Suprapubic skin (tissue), 4 donors: ENCODE measurements around the gene CASTOR1. TPM values are rescaled to one million over a fixed set of nuclear protein-coding genes. Genes with fewer than 3 reads are reported as not detected.

Source experiments
- DNase-seq, 2 donors: peaks; one replicate each; pipeline ENCODE4 v3.0.0-alpha.2; 2019; ENCODE audit warnings: low spot score in 2 of 2
- H3K27ac ChIP-seq: fragments of 200-600 bp; sonication (generic); one replicate; pipeline ENCODE4 v1.5.1; 2019
- H3K27me3 ChIP-seq: fragments of 200-600 bp; sonication (generic); one replicate; pipeline ENCODE4 v1.5.1; 2019
- H3K36me3 ChIP-seq: fragments of 200-600 bp; sonication (generic); one replicate; pipeline ENCODE4 v1.5.1; 2019
- H3K4me1 ChIP-seq: fragments of 200-600 bp; sonication (generic); one replicate; pipeline ENCODE4 v1.5.1; 2019
- H3K4me3 ChIP-seq: fragments of 200-600 bp; sonication (generic); one replicate; pipeline ENCODE4 v1.5.1; 2019; ENCODE audit warnings: mild to moderate bottlenecking
- H3K9me3 ChIP-seq: fragments of 200-600 bp; sonication (generic); one replicate; pipeline ENCODE4 v1.5.1; 2019
- CTCF ChIP-seq, 2 donors: fragments of 200-600 bp in 1 of 2; fragments of 450-650 bp in 1 of 2; sonication (generic) in 1 of 2; IDR thresholded peaks; one replicate each; pipeline ENCODE4 v1.5.1; 2016 to 2019; ENCODE audit warnings: antibody characterized with exemption in 2 of 2, mild to moderate bottlenecking in 1 of 2, moderate library complexity in 1 of 2
- EP300 ChIP-seq: sonication (generic); formaldehyde crosslinking; IDR thresholded peaks from one replicate; pipeline ENCODE4 v1.6.1; 2017; ENCODE audit warnings: antibody characterized with exemption
- POLR2A ChIP-seq, 2 donors: fragments of 450-650 bp; IDR thresholded peaks; one replicate each; pipeline ENCODE4 v1.6.1; 2017; ENCODE audit warnings: antibody characterized with exemption in 2 of 2, mild to moderate bottlenecking in 2 of 2, moderate library complexity in 2 of 2
- POLR2AphosphoS5 ChIP-seq, 3 donors: sonication (generic); formaldehyde crosslinking; IDR thresholded peaks; one replicate each; pipeline ENCODE4 v1.6.1; 2017; ENCODE audit warnings: antibody characterized with exemption in 3 of 3
- WGBS: methylation state at CpG from one replicate; pipeline ENCODE4 v1.1.5; 2018; 5-methylcytosine and 5-hydroxymethylcytosine counted together
- total RNA-seq, 4 donors: library from RNA; depleted of rRNA; stranded (reverse); fragments of >200 nt; gene quantifications; one replicate each; pipeline ENCODE4 v1.1.0, GENCODE V29; 2016

CASTOR1 gene
- total RNA-seq, 4 donors from 2014 or later: 16.3 to 22.8 (median 20.6) TPM

GRCh38 chr22:30325065-30325720 is 35.9 kb upstream of the CASTOR1 start:
- WGBS: 12% methylated on average over 5 of the region's 5 CpGs
- peaks cover 57% of the 10 kb centered on the region for H3K4me1 ChIP-seq

DNA sequence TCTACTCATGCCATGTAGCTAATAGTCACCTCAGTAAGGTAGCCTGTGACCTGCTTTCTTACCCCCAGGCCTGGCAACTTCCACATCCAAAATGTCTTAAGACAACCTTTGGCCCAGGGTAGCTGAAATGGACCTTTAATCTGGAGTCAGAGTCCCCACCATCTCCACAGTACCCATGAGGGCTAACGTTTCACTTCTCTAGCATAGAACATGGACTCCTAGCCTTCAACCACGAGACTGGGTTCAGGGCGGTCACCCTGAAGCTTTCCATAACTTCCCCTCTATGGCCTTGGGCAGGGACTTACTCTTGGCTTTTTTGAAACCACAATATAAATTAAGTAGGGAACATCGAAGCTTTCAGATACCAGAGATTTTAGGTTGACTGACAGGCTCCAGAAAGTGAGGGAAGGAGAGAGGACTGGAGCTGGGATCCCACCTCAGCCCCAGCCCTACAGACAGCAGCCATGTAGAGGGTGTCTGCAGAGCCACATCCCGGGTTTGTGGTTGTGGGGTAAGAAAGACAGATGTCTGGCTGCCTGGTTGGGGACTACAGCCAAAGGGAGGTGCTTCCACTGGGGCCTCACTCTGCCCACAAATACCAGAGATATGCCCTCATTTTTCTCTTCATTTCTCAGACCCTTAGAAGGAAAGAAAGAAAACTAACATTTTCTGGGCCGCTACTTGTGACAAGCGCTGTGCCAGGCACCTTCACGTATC is 34.9 kb upstream of the CASTOR1 start:
- Histone ChIP-seq H3K27me3 (no peaks in the 10 kb centered on the region), H3K27ac (peak overlapping the region; percentile 86), H3K4me1 (peaks cover 67% of the 10 kb centered on the region), H3K9me3 (no peaks in the 10 kb centered on the region), H3K36me3 (peaks cover 7% of the 10 kb centered on the region), H3K4me3 (peak overlapping the region; percentile 73)
- TF ChIP-seq POLR2A (IDR thresholded peaks at IDR 0.05) (no peak), POLR2AphosphoS5 (IDR thresholded peaks at IDR 0.05) (no peak), EP300 (no peak), CTCF (IDR thresholded peaks at IDR 0.05) (no peak)
- DNase-seq: no peak
- 33% methylated on average over 8 of the region's 8 CpGs for WGBS

More at GRCh38 chr22:30325065-30325720, 35.9 kb upstream of the CASTOR1 start:
- TF ChIP-seq POLR2AphosphoS5 (IDR thresholded peaks at IDR 0.05) (no peak), POLR2A (IDR thresholded peaks at IDR 0.05) (no peak), CTCF (IDR thresholded peaks at IDR 0.05) (no peak), EP300 (no peak)
- no peak for DNase-seq
- Histone ChIP-seq H3K27ac (peak overlapping the region; percentile 86), H3K9me3 (no peaks in the 10 kb centered on the region), H3K4me3 (peak overlapping the region; percentile 73), H3K27me3 (no peaks in the 10 kb centered on the region), H3K36me3 (no peaks in the 10 kb centered on the region)

GRCh38 chr22:30323246-30323645 is 33.9 kb upstream of the CASTOR1 start:
- Histone ChIP-seq H3K27me3 (no peaks in the 10 kb centered on the region), H3K36me3 (peaks cover 7% of the 10 kb centered on the region), H3K9me3 (no peaks in the 10 kb centered on the region), H3K27ac (no peak overlapping the region), H3K4me1 (peaks cover 76% of the 10 kb centered on the region), H3K4me3 (no peak overlapping the region)
- no peak for TF ChIP-seq CTCF (IDR thresholded peaks at IDR 0.05)
- no peak for TF ChIP-seq POLR2A (IDR thresholded peaks at IDR 0.05)
- no peak for TF ChIP-seq EP300
- DNase-seq: no peak
- WGBS: 93% methylated on average over 3 of the region's 3 CpGs

- 80% methylated on average over 2 of the region's 2 CpGs for WGBS
- peaks cover 9% of the 10 kb centered on the region for H3K36me3 ChIP-seq
- H3K27ac ChIP-seq: no peak overlapping the region
- H3K4me3 ChIP-seq: no peak overlapping the region
- H3K9me3 ChIP-seq: no peaks in the 10 kb centered on the region
- H3K4me1 ChIP-seq: peaks cover 85% of the 10 kb centered on the region
- H3K27me3 ChIP-seq: no peaks in the 10 kb centered on the region
- no peak for DNase-seq
- TF ChIP-seq POLR2AphosphoS5 (IDR thresholded peaks at IDR 0.05): no peak
- no peak for TF ChIP-seq CTCF (IDR thresholded peaks at IDR 0.05)
Measured at GRCh38 chr22:30321461-30321860, 32.2 kb upstream of the CASTOR1 start.

DNA sequence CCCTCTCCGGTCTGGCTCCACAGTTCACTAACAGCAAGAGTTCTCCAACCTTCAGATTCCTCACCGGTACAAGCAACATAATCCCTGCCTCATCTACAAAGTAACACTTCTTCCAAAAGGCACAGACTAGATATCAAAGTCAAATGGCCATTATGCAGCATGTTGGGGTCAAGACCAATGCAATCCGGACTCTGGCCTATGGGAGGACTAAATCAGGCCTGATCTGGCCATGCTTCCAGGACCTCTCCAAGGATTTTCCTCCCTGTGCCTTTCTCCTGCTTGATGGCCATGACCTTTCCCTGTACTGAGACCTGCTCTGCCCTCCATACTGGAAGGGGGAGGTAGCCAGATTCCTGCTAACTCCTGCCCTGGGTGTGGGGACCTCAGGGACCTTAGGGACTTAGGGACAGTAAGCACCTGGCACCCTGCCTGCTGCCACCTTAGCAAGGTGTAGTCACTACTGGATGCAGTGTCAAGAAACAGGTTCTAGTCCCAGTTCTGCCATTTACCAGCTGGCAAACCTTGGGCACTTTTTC is 30.8 kb upstream of the CASTOR1 start:
- Histone ChIP-seq H3K27ac (no peak overlapping the region), H3K4me1 (peaks cover 87% of the 10 kb centered on the region), H3K9me3 (no peaks in the 10 kb centered on the region), H3K4me3 (no peak overlapping the region), H3K27me3 (no peaks in the 10 kb centered on the region), H3K36me3 (peaks cover 9% of the 10 kb centered on the region)
- no peak for TF ChIP-seq POLR2AphosphoS5 (IDR thresholded peaks at IDR 0.05)
- TF ChIP-seq CTCF (IDR thresholded peaks at IDR 0.05): no peak
- TF ChIP-seq POLR2A (IDR thresholded peaks at IDR 0.05): no peak
- no peak for TF ChIP-seq EP300
- DNase-seq: no peak
- WGBS: 91% methylated on average over 3 of the region's 3 CpGs
